H9 (cell line): Measurements from ENCODE around the gene ISCA1. TPM values are rescaled to one million over a fixed set of nuclear protein-coding genes. Genes with fewer than 3 reads are reported as not detected.
A peak's percentile ranks its signal among the peaks of the same experiment; 100 is the strongest.

Experiments
- DNase-seq: peaks from one replicate; pipeline ENCODE4 v3.0.0-alpha.2; 2017
- H2AFZ ChIP-seq: one replicate; pipeline ENCODE4 v1.6.1; 2013; ENCODE audit warnings: mild to moderate bottlenecking, low read length, control low read depth, moderate library complexity
- H2AK5ac ChIP-seq: 2 replicates; pipeline ENCODE4 v1.6.1; 2013; ENCODE audit warnings: low read length, control low read depth, mixed read lengths; ENCODE audit not compliant: insufficient read length
- H2BK120ac ChIP-seq: one replicate; pipeline ENCODE4 v1.6.1; 2013; ENCODE audit warnings: low read depth, mild to moderate bottlenecking, low read length, control low read depth, inconsistent platforms; ENCODE audit not compliant: poor library complexity, severe bottlenecking
- H2BK12ac ChIP-seq: 2 replicates; pipeline ENCODE4 v1.6.1; 2013; ENCODE audit warnings: low read length, control low read depth, mixed read lengths, low read depth; ENCODE audit not compliant: insufficient read length
- H2BK15ac ChIP-seq: 2 replicates; pipeline ENCODE4 v1.6.1; 2013; ENCODE audit warnings: low read depth, low read length, control low read depth
- H2BK20ac ChIP-seq: one replicate; pipeline ENCODE4 v1.6.1; 2013; ENCODE audit warnings: low read depth, mild to moderate bottlenecking, low read length, control low read depth, inconsistent platforms; ENCODE audit not compliant: poor library complexity, severe bottlenecking
- H2BK5ac ChIP-seq: 2 replicates; pipeline ENCODE4 v1.6.1; 2013; ENCODE audit warnings: low read length, control low read depth, mixed read lengths; ENCODE audit not compliant: insufficient read length
- H3K14ac ChIP-seq: 2 replicates; pipeline ENCODE4 v1.6.1; 2013; ENCODE audit warnings: low read length, control low read depth; ENCODE audit not compliant: insufficient read depth
- H3K18ac ChIP-seq: 2 replicates; pipeline ENCODE4 v1.6.1; 2013; ENCODE audit warnings: low read depth, mild to moderate bottlenecking, mixed read lengths, low read length, control low read depth; ENCODE audit not compliant: insufficient read length
- H3K23ac ChIP-seq: 2 replicates; pipeline ENCODE4 v1.6.1; 2013; ENCODE audit warnings: low read length, control low read depth, mixed read lengths, low read depth; ENCODE audit not compliant: insufficient read length
- H3K23me2 ChIP-seq: 2 replicates; pipeline ENCODE4 v1.6.1; 2013; ENCODE audit warnings: low read depth, mild to moderate bottlenecking, mixed read lengths, low read length, control low read depth; ENCODE audit not compliant: insufficient read length, poor library complexity, severe bottlenecking
- H3K27ac ChIP-seq: 2 replicates; pipeline ENCODE4 v1.5.1; 2013; ENCODE audit warnings: low read length, control low read depth, mixed read lengths, low read depth; ENCODE audit not compliant: insufficient read length
- H3K27me3 ChIP-seq: 2 replicates; pipeline ENCODE4 v1.6.1; 2013; ENCODE audit warnings: low read length, control low read depth, inconsistent platforms; ENCODE audit not compliant: insufficient read depth
- H3K4ac ChIP-seq: 2 replicates; pipeline ENCODE4 v1.6.1; 2013; ENCODE audit warnings: low read depth, mild to moderate bottlenecking, control low read depth, inconsistent platforms, low read length, moderate library complexity
- H3K4me1 ChIP-seq: 2 replicates; pipeline ENCODE4 v1.6.1; 2013; ENCODE audit warnings: low read length, control low read depth, inconsistent platforms; ENCODE audit not compliant: insufficient read depth
- H3K4me2 ChIP-seq: 2 replicates; pipeline ENCODE4 v1.6.1; 2013; ENCODE audit warnings: low read length, control low read depth, mixed read lengths; ENCODE audit not compliant: insufficient read length, insufficient read depth
- H3K56ac ChIP-seq: 2 replicates; pipeline ENCODE4 v1.6.1; 2013; ENCODE audit warnings: low read depth, mild to moderate bottlenecking, mixed read lengths, low read length, control low read depth; ENCODE audit not compliant: insufficient read length
- H3K79me1 ChIP-seq: 2 replicates; pipeline ENCODE4 v1.6.1; 2013; ENCODE audit warnings: low read depth, mild to moderate bottlenecking, moderate library complexity, low read length, control low read depth, inconsistent platforms; ENCODE audit not compliant: insufficient read depth, poor library complexity, severe bottlenecking
- H3K79me2 ChIP-seq: 2 replicates; pipeline ENCODE4 v1.6.1; 2013; ENCODE audit warnings: low read length, control low read depth, inconsistent platforms; ENCODE audit not compliant: insufficient read depth
- H3K9ac ChIP-seq: 2 replicates; pipeline ENCODE4 v1.6.1; 2013; ENCODE audit warnings: low read length, control low read depth, mixed read lengths; ENCODE audit not compliant: insufficient read length; ENCODE audit errors: extremely low read depth
- H3K9me3 ChIP-seq: one replicate; pipeline ENCODE4 v1.6.1; 2013; ENCODE audit warnings: low read depth, low read length, inconsistent platforms; ENCODE audit not compliant: control insufficient read depth
- H3T11ph ChIP-seq: one replicate; pipeline ENCODE4 v1.6.1; 2013; ENCODE audit warnings: mild to moderate bottlenecking, low read length, control low read depth, inconsistent platforms
- H4K20me1 ChIP-seq: one replicate; pipeline ENCODE4 v1.6.1; 2013; ENCODE audit not compliant: control insufficient read depth, insufficient read length, insufficient read depth
- H4K5ac ChIP-seq: 2 replicates; pipeline ENCODE4 v1.6.1; 2013; ENCODE audit warnings: low read depth, mild to moderate bottlenecking, mixed read lengths, low read length, control low read depth; ENCODE audit not compliant: insufficient read length
- H4K8ac ChIP-seq: replicated peaks from 2 replicates; pipeline ENCODE4 v1.6.1; 2013; ENCODE audit warnings: low read length, control low read depth, mixed read lengths, low read depth; ENCODE audit not compliant: insufficient read length
- H4K91ac ChIP-seq: 2 replicates; pipeline ENCODE4 v1.6.1; 2013; ENCODE audit warnings: low read depth, mild to moderate bottlenecking, moderate library complexity, mixed read lengths, low read length, control low read depth; ENCODE audit not compliant: insufficient read length
- H3K27ac Mint-ChIP-seq, 3 experiments: 2 replicates in 2 of 3; 3 replicates in 1 of 3; pipeline ENCODE4 v1.8.0; 2020 to 2021; ENCODE audit warnings: mixed read lengths in 3 of 3, mild to moderate bottlenecking in 1 of 3, moderate library complexity in 1 of 3
- H3K27me3 Mint-ChIP-seq: 2 replicates; pipeline ENCODE4 v1.8.0; 2021; ENCODE audit warnings: low read depth, mild to moderate bottlenecking, moderate library complexity, mixed read lengths
- H3K36me3 Mint-ChIP-seq, 3 experiments: 2 replicates in 2 of 3; 3 replicates in 1 of 3; pipeline ENCODE4 v1.8.0; 2020 to 2021; ENCODE audit warnings: low read depth in 3 of 3, mixed read lengths in 3 of 3; ENCODE audit not compliant: insufficient read depth in 1 of 3
- H3K4me1 Mint-ChIP-seq, 2 experiments: 2 replicates each; pipeline ENCODE4 v1.8.0; 2020; ENCODE audit warnings: mixed read lengths in 2 of 2
- H3K4me3 Mint-ChIP-seq, 2 experiments: 2 replicates in 1 of 2; 3 replicates in 1 of 2; pipeline ENCODE4 v1.8.0; 2020 to 2021; ENCODE audit warnings: mild to moderate bottlenecking in 2 of 2, mixed read lengths in 2 of 2, moderate library complexity in 1 of 2
- H3K9me3 Mint-ChIP-seq, 2 experiments: 2 replicates in 1 of 2; 3 replicates in 1 of 2; pipeline ENCODE4 v1.8.0; 2020; ENCODE audit warnings: mild to moderate bottlenecking in 2 of 2, mixed read lengths in 2 of 2, moderate library complexity in 1 of 2
- WGBS: extraction: QIAGEN DNeasy Blood & Tissue Kit; methylation state at CpG from one replicate; pipeline ENCODE4 v1.1.7; 2013; ENCODE audit warnings: missing lambda C conversion rate, low lambda C conversion rate, mixed read lengths; ENCODE audit not compliant: insufficient read length; ENCODE audit errors: extremely low coverage; 5-methylcytosine and 5-hydroxymethylcytosine counted together
- long read RNA-seq: library from polyadenylated mRNA; unstranded; transcript quantifications from one replicate; pipeline ENCODE4 v2.0.0, GENCODE V29; 2020
- total RNA-seq: library from RNA; stranded (reverse); gene quantifications from 2 replicates; pipeline ENCODE4 v1.2.1, GENCODE V29; 2021
- TF ChIP-seq, protein P1 (sequence below): fragments of 200-600 bp; sonication (generic); conservative IDR thresholded peaks from 3 replicates; pipeline ENCODE4 v1.8.0; 2021; ENCODE audit warnings: antibody characterized with exemption, mild to moderate bottlenecking

Gene ISCA1
- total RNA-seq = 32.0 and 33.3 TPM in 2 replicates
- long read RNA-seq, transcript ISCA1-203 (4 exons, 1,958 nt) = major isoform, 97 of 122 reads
- long read RNA-seq, transcript ISCA1-201 (4 exons, 813 nt) = minor isoform, 11 of 122 reads
- long read RNA-seq, partial matches to known transcripts = 3 of 122 reads
- long read RNA-seq, other reads (novel, unspliced or antisense) = 11 of 122 reads

DNA sequence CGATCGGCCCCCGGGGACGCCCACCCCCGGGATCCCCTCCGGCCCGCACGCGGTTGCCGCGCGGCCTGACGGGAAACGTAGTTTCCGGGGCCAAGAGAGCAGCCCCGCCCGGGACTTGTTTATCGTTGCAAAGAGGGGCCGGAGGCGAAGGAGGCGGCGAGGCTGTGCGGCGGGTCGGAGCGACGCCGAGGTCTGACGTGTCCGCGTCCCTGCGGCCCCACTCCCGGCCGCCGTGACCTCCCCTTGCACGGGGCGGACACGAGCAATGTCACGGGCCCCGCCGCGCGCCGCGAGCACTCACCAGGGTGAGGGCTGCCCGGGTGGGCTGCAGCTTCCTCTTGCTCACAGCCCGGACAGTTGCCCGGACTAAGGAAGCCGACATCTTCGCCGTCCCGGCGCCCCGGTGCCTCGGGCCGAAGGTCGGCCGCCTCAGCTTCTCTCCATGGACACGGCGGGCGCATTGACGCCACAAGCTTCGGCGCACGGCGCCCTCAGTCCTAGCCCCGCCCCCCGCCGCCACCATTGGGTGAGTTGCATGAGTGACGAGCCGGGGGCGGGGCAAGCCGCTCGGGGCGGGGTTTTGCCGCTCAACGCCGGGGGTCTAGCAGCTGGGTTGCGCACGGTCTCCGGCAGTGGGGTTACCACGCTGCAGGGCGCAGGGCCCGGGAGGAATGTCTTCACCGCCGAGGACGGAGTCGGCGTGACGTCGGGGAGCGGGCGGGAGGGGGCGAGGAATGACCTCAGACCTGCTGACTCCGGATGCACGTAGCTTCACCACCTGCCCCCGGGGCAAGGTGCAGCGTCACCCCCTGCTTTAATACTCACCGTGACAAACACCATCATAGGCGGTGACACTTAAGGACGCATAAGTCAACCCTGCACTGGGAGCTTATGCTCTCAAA lies at the start of gene ISCA1:
Gene ISCA1 (minus strand): TSS at position 462 of the 902 bp plus-strand sequence. CDS start 80 bp downstream, at position 382.
- Histone ChIP-seq H4K5ac (peak within 1 kb of the TSS; percentile 58), H3K4me1 (no peaks in the 10 kb centered on the region; the same call in 1 of the 2 replicates), H3K9ac (peak within 1 kb of the TSS; percentile 93), H3K9me3 (no peaks in the 10 kb centered on the region), H3K56ac (peak within 1 kb of the TSS; percentile 25), H3K79me2 (peaks cover 13% of the 10 kb centered on the region; the same call in 1 of the 2 replicates), H4K20me1 (no peaks in the 10 kb centered on the region), H2BK15ac (no peak within 1 kb of the TSS), H4K8ac (no peak within 1 kb of the TSS), H2AK5ac (no peak within 1 kb of the TSS), H3K27me3 (no peaks in the 10 kb centered on the region), H3K18ac (peak within 1 kb of the TSS; percentile 96), H2BK20ac (no peak within 1 kb of the TSS), H3K23ac (no peak within 1 kb of the TSS), H3T11ph (no peak within 1 kb of the TSS), H3K79me1 (no peaks in the 10 kb centered on the region), H2AFZ (no peak within 1 kb of the TSS), H3K27ac (no peak within 1 kb of the TSS), H2BK5ac (peak within 1 kb of the TSS; percentile 43), H2BK120ac (no peak within 1 kb of the TSS), H3K23me2 (peaks cover 5% of the 10 kb centered on the region), H2BK12ac (no peak within 1 kb of the TSS), H4K91ac (no peak within 1 kb of the TSS), H3K14ac (peak within 1 kb of the TSS; percentile 94), H3K4me2 (peak within 1 kb of the TSS; percentile 97), H3K4ac (no peak within 1 kb of the TSS; the same call in 1 of the 2 replicates)
- H3K27me3 Mint-ChIP-seq = peaks cover 9% of the 10 kb centered on the region
- no peaks in the 10 kb centered on the region for H3K9me3 Mint-ChIP-seq
- TF ChIP-seq, protein P1, sequence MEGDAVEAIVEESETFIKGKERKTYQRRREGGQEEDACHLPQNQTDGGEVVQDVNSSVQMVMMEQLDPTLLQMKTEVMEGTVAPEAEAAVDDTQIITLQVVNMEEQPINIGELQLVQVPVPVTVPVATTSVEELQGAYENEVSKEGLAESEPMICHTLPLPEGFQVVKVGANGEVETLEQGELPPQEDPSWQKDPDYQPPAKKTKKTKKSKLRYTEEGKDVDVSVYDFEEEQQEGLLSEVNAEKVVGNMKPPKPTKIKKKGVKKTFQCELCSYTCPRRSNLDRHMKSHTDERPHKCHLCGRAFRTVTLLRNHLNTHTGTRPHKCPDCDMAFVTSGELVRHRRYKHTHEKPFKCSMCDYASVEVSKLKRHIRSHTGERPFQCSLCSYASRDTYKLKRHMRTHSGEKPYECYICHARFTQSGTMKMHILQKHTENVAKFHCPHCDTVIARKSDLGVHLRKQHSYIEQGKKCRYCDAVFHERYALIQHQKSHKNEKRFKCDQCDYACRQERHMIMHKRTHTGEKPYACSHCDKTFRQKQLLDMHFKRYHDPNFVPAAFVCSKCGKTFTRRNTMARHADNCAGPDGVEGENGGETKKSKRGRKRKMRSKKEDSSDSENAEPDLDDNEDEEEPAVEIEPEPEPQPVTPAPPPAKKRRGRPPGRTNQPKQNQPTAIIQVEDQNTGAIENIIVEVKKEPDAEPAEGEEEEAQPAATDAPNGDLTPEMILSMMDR = no peak
- peak within 1 kb of the TSS; percentile 88 to 95 for H3K4me3 Mint-ChIP-seq
- H3K36me3 Mint-ChIP-seq = peaks cover 5 to 14% (median 12%) of the 10 kb centered on the region in 3 experiments; a peak in 5 of 7 replicates
- WGBS = no CpG with 5 or more reads among the region's 101 CpGs
- H3K27ac Mint-ChIP-seq = peak within 1 kb of the TSS; percentile 89 to 98 (median 97)
- peak; percentile 97 for DNase-seq
- H3K4me1 Mint-ChIP-seq = peaks cover 27 to 29% of the 10 kb centered on the region in 2 experiments
